ENCODE measurements around the gene KCNH2. TPM values are rescaled to one million over a fixed set of nuclear protein-coding genes. Genes with fewer than 3 reads are reported as not detected.
A peak's percentile ranks its signal among the peaks of the same experiment; 100 is the strongest.

KCNH2 gene
- total and polyA plus RNA-seq, 10 of the 15 experiments (the other 5 are each of a cell fraction or from before 2014, with no cell fraction given) = 0.04 to 0.24 (median 0.17) TPM; not detected in 6

DNA sequence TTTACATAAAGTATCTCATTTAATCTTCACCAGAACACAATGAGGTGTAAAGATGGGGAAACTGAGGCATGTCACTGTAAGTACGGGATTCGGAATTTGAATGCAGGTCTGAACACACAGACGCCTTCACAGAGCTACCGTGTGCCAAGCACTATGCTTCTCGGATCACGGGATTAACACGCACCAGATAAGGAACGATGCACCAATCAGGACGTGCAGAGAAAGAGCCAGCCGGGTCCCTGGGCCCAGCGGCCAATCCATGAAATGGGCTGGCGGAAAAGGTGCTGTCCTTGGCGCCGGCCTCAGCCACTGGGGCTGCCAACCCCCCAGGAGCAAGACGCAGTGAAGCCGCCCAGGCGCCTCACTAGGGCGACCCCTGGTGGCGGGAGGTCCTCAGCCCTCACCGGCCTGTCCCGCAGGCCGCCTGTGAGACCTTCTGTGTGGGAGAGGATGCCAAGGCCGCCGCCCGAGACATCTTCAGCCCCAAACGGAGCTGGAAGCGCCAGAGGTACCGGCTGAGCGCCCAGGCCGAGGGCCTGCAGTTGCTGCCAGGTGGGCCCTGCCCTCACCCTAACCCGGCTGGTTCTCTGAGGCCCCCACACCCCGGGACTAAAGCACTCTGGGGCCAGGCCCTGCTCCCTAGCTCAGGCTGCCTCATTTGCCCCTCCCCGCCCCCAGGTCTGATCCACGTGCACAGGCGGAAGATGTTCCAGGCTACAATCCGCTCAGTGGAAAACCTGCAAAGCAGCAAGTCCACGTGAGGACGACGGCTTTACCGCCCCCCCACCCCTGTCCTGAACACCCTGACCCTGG, 30.6 kb upstream of the KCNH2 start (continued):
- TF ChIP-seq, protein P1, sequence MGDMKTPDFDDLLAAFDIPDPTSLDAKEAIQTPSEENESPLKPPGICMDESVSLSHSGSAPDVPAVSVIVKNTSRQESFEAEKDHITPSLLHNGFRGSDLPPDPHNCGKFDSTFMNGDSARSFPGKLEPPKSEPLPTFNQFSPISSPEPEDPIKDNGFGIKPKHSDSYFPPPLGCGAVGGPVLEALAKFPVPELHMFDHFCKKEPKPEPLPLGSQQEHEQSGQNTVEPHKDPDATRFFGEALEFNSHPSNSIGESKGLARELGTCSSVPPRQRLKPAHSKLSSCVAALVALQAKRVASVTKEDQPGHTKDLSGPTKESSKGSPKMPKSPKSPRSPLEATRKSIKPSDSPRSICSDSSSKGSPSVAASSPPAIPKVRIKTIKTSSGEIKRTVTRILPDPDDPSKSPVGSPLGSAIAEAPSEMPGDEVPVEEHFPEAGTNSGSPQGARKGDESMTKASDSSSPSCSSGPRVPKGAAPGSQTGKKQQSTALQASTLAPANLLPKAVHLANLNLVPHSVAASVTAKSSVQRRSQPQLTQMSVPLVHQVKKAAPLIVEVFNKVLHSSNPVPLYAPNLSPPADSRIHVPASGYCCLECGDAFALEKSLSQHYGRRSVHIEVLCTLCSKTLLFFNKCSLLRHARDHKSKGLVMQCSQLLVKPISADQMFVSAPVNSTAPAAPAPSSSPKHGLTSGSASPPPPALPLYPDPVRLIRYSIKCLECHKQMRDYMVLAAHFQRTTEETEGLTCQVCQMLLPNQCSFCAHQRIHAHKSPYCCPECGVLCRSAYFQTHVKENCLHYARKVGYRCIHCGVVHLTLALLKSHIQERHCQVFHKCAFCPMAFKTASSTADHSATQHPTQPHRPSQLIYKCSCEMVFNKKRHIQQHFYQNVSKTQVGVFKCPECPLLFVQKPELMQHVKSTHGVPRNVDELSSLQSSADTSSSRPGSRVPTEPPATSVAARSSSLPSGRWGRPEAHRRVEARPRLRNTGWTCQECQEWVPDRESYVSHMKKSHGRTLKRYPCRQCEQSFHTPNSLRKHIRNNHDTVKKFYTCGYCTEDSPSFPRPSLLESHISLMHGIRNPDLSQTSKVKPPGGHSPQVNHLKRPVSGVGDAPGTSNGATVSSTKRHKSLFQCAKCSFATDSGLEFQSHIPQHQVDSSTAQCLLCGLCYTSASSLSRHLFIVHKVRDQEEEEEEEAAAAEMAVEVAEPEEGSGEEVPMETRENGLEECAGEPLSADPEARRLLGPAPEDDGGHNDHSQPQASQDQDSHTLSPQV (IDR thresholded peaks at IDR 0.05) = 0 out of 2 replicates have a peak, but pooled peaks have one; percentile 4
- no peak for TF ChIP-seq ELK1 (IDR thresholded peaks at IDR 0.05; ENCODE audit: low read depth, low read length)
- peak; percentile 69; the same call in 1 of the 2 replicates for TF ChIP-seq ZNF217 (IDR thresholded peaks at IDR 0.05)
- TF ChIP-seq IKZF2 (IDR thresholded peaks at IDR 0.05) = peak in 1 of 2 experiments; percentile 25; a peak in 1 of 4 replicates
- TF ChIP-seq PBX3 (IDR thresholded peaks at IDR 0.05; ENCODE audit: insufficient replicate concordance, low read depth, low read length) = no peak
- peak; percentile 48; the same call in 1 of the 2 replicates for TF ChIP-seq RB1 (IDR thresholded peaks at IDR 0.05; ENCODE audit: borderline replicate concordance)
- TF ChIP-seq STAT1 (conservative IDR thresholded peaks at IDR 0.05) = no peak
- TF ChIP-seq CREB1 (IDR thresholded peaks at IDR 0.05; ENCODE audit: low read depth) = no peak
- no peak for TF ChIP-seq NR2C1 (IDR thresholded peaks at IDR 0.05)
- no peak for TF ChIP-seq MTA2 (IDR thresholded peaks at IDR 0.05; ENCODE audit: low read depth)
- no peak for TF ChIP-seq NFIC (IDR thresholded peaks at IDR 0.05; ENCODE audit: low read depth, low read length)
- no peak for TF ChIP-seq CBFB (IDR thresholded peaks at IDR 0.05; ENCODE audit: low read depth)
- peak; percentile 97 for TF ChIP-seq SMARCA5 (IDR thresholded peaks at IDR 0.05)
- peak; percentile 25 for TF ChIP-seq RELA (IDR thresholded peaks at IDR 0.05; ENCODE audit: borderline replicate concordance, partially characterized antibody)
- TF ChIP-seq SREBF1 (IDR thresholded peaks at IDR 0.05; ENCODE audit: low read length) = no peak
- TF ChIP-seq ZNF207 (IDR thresholded peaks at IDR 0.05; ENCODE audit: borderline replicate concordance) = no peak
- TF ChIP-seq SUZ12 (IDR thresholded peaks at IDR 0.05; ENCODE audit: unreplicated experiment) = no peak
- TF ChIP-seq, protein P2, sequence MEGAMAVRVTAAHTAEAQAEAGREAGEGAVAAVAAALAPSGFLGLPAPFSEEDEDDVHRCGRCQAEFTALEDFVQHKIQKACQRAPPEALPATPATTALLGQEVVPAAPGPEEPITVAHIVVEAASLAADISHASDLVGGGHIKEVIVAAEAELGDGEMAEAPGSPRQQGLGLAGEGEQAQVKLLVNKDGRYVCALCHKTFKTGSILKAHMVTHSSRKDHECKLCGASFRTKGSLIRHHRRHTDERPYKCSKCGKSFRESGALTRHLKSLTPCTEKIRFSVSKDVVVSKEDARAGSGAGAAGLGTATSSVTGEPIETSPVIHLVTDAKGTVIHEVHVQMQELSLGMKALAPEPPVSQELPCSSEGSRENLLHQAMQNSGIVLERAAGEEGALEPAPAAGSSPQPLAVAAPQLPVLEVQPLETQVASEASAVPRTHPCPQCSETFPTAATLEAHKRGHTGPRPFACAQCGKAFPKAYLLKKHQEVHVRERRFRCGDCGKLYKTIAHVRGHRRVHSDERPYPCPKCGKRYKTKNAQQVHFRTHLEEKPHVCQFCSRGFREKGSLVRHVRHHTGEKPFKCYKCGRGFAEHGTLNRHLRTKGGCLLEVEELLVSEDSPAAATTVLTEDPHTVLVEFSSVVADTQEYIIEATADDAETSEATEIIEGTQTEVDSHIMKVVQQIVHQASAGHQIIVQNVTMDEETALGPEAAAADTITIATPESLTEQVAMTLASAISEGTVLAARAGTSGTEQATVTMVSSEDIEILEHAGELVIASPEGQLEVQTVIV (IDR thresholded peaks at IDR 0.05; ENCODE audit: borderline replicate concordance, partially characterized antibody) = no peak
- TF ChIP-seq RAD51 (IDR thresholded peaks at IDR 0.05) = no peak
- no peak for TF ChIP-seq SPI1 (IDR thresholded peaks at IDR 0.05; ENCODE audit: borderline replicate concordance, insufficient read depth, low read depth, low read length)
- TF ChIP-seq BRCA1 (IDR thresholded peaks at IDR 0.05; ENCODE audit: low read depth, low read length) = no peak
- no peak for TF ChIP-seq HDGF (IDR thresholded peaks at IDR 0.05)
- no peak for TF ChIP-seq GABPA (IDR thresholded peaks at IDR 0.05; ENCODE audit: low read depth)
